Measurements from ENCODE around the gene SUPT4H1.

Gene SUPT4H1

DNA sequence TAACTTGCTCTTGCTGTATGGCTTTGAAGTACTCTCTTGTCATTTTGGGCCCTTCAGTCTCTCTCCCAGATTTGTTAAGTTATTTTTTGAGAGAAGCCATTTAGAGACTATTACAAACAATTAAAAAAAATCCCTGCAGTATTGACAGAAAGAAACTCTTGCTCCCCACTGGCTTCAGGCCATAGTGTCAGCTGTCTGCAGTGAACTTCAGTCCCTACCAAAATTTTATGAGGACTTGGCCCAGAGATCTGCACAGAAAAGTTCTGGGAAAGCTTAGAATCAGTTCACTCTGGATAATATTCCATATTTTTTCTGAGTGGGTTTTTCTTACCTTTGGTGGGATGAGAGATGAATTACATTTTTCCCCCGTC, 30.9 kb upstream of the SUPT4H1 start:
- no peak overlapping the region for H3K27ac ChIP-seq
- H3K9ac ChIP-seq (ENCODE audit: insufficient read length): no peak overlapping the region
- TF ChIP-seq POLR2AphosphoS5 (IDR thresholded peaks at IDR 0.05; ENCODE audit: borderline replicate concordance, low read depth, low read length): no peak
- no peak for TF ChIP-seq EZH2 (IDR thresholded peaks at IDR 0.05)
- TF ChIP-seq FOXP2 (optimal IDR thresholded peaks at IDR 0.05; ENCODE audit: control extremely low read depth, extremely low read length, insufficient read depth): no peak
- H3K9me3 ChIP-seq (ENCODE audit: low read depth, low read length): no peaks in the 10 kb centered on the region
- no peak for DNase-seq (ENCODE audit: low read depth, low spot score)
- no peak overlapping the region for H3K4me3 ChIP-seq
- no peaks in the 10 kb centered on the region for H3K36me3 ChIP-seq (ENCODE audit: insufficient read depth, low read length)

DNA sequence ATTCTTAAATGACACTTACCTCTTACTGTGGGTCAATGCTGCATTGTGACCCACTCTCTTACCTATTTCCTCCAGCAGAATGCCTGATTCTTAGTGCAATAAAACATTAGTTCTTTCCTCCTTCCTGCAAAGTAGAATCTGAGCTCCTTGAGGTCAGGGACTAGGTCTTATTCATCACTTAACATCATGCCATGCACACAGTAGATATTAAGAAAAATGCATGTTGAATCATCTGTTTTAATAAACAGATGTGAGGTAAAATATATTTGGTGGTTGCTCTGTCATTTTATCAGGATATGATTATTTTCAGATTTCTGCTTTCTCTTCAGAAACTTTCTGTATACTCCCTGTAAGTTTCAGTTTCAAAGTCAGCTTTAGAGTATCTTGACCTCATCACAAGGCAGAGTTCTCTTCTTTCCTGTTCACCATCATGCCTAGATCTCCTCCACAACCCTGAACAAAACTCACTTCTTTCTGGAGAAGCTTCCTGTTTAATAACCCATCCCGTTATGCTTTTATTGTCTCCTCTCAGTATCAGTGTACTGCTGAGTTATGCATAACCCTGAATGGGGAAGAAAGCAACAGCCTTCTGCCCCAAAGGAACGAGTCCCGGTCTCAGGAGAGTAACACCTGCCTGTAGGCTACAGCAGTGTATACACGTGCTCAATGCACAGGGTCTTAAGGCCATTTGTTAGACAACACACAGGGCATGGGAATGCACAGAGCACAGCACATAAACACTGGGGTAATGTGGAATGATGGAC, 30.3 kb upstream of the SUPT4H1 start:
- TF ChIP-seq EZH2 (IDR thresholded peaks at IDR 0.05): no peak
- TF ChIP-seq FOXP2 (optimal IDR thresholded peaks at IDR 0.05; ENCODE audit: control extremely low read depth, extremely low read length, insufficient read depth): no peak
- no peak for TF ChIP-seq POLR2AphosphoS5 (IDR thresholded peaks at IDR 0.05; ENCODE audit: borderline replicate concordance, low read depth, low read length)
- no peak overlapping the region for H3K9ac ChIP-seq (ENCODE audit: insufficient read length)
- no peak overlapping the region for H3K4me3 ChIP-seq
- DNase-seq (ENCODE audit: low read depth, low spot score): no peak
- H3K27ac ChIP-seq: no peak overlapping the region
- no peaks in the 10 kb centered on the region for H3K36me3 ChIP-seq (ENCODE audit: insufficient read depth, low read length)
- no peaks in the 10 kb centered on the region for H3K9me3 ChIP-seq (ENCODE audit: low read depth, low read length)

DNA sequence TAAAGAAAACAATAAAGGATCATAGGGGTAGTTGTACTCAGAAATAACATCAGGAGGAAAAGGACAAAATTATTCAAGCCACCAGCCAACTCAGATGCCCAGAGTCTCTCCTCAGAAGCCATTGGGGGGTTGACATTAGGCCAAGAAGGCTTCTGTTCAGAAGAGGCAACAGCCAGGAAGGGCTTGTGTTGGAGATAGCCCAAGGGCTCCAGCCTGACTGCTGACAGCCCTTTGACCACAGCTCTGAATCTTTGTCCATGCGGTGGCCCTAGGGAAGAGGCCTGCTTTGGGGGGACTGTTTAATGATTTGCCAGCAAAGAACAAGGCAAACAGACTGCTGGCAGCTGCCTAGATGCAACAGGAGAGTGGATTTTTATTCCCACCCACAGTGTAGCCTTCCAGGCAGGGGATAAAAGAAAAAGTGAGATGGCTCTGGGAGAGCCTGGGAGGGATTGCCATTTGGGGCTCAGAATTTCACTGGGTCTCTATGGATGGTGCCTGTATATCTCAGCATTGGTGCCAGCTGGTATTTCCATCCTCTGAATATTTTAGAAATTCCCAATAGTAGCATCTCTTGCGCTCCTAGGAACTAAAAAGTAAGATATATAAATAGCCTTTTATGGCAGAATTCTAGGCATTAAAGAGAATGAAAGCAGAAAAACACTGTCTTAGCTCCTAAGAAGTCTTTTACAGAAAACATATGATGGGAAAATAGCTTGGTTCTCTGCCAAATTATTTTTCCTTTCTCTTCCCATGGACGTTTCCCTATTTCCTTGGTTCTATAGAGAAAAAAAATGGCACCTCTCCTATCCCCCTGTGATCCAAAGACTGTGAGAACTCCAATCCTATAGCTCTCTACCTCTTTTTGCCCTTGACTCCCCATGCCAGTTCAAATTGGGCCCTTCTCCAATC, 29.4 kb upstream of the SUPT4H1 start:
- Histone ChIP-seq H3K27ac (no peak overlapping the region), H3K9me3 (ENCODE audit: low read depth, low read length) (no peaks in the 10 kb centered on the region)
- DNase-seq (ENCODE audit: low read depth, low spot score): no peak

DNA sequence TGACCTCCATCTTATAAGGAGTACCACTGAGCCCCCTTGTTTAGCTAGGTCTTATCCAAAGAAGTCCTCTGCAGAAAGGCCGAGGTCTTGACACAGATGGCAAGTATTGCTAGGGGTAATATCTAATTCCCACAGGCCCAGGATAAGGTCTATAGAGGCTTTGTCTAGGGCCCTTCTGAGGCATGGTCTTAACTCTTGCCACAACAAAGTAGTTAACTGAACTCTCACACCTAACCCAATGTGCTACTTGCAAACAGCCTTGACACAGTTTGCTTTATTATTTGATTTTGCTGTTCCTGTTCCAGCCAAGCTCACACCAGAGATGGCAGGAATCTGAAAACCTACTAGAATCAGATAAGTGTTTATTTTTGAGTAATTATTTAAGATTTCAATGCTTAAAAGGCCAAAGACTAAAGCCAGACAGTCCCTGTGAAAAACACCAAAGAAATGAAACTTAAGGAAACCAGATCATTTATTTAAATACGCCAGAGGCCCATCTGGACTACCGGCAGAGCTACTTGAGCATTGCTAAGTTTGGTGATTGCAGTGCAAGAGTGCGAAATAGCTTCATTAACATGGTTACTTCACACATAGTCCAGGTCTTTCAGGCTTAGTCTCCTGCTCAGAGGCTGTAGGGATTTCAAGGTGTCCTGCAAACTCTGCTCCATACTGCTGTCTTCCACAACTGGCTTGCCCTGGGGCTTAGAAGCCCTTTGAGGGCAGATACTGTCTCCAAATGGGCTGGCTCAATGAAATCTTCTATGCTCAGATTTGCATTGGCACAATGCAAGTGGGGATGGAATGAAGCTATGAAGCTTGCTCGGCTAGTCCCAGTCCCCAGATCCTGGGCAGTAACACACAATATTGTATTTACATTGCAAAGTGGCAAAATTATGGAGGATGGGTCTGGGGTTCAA, 28.5 kb upstream of the SUPT4H1 start:
- H3K36me3 ChIP-seq (ENCODE audit: insufficient read depth, low read length): no peaks in the 10 kb centered on the region
- no peak overlapping the region for H3K27ac ChIP-seq
- no peaks in the 10 kb centered on the region for H3K9me3 ChIP-seq (ENCODE audit: low read depth, low read length)
- TF ChIP-seq EZH2 (IDR thresholded peaks at IDR 0.05) (no peak), POLR2AphosphoS5 (IDR thresholded peaks at IDR 0.05; ENCODE audit: borderline replicate concordance, low read depth, low read length) (no peak), FOXP2 (optimal IDR thresholded peaks at IDR 0.05; ENCODE audit: control extremely low read depth, extremely low read length, insufficient read depth) (no peak)
- no peak overlapping the region for H3K9ac ChIP-seq (ENCODE audit: insufficient read length)
- no peak for DNase-seq (ENCODE audit: low read depth, low spot score)
- no peak overlapping the region for H3K4me3 ChIP-seq

More for the DNA sequence above, 29.4 kb upstream of the SUPT4H1 start:
- TF ChIP-seq EZH2 (IDR thresholded peaks at IDR 0.05): no peak
- TF ChIP-seq FOXP2 (optimal IDR thresholded peaks at IDR 0.05; ENCODE audit: control extremely low read depth, extremely low read length, insufficient read depth): no peak
- TF ChIP-seq POLR2AphosphoS5 (IDR thresholded peaks at IDR 0.05; ENCODE audit: borderline replicate concordance, low read depth, low read length): no peak
- H3K36me3 ChIP-seq (ENCODE audit: insufficient read depth, low read length): no peaks in the 10 kb centered on the region
- no peak overlapping the region for H3K4me3 ChIP-seq
- no peak overlapping the region for H3K9ac ChIP-seq (ENCODE audit: insufficient read length)

DNA sequence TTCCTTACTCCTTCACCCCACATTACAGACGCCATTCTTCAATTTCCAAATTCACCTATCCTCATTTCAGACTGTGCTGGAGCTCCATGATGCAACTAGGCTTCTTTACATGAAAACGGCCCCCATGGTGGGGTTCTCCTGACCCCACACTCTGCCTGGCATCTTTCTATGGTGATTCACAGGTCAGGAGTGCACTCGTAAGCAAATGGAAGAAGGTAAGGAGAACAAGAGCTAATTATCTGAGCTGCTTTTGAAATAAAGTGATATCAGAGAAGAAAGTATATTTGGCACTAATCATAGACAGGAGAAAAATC, 27.5 kb upstream of the SUPT4H1 start:
- Histone ChIP-seq H3K27ac (no peak overlapping the region), H3K36me3 (ENCODE audit: insufficient read depth, low read length) (no peaks in the 10 kb centered on the region), H3K4me3 (no peak overlapping the region), H3K9ac (ENCODE audit: insufficient read length) (no peak overlapping the region), H3K9me3 (ENCODE audit: low read depth, low read length) (no peaks in the 10 kb centered on the region)
- DNase-seq (ENCODE audit: low read depth, low spot score): no peak
- no peak for TF ChIP-seq EZH2 (IDR thresholded peaks at IDR 0.05)
- no peak for TF ChIP-seq POLR2AphosphoS5 (IDR thresholded peaks at IDR 0.05; ENCODE audit: borderline replicate concordance, low read depth, low read length)
- TF ChIP-seq FOXP2 (optimal IDR thresholded peaks at IDR 0.05; ENCODE audit: control extremely low read depth, extremely low read length, insufficient read depth): no peak

DNA sequence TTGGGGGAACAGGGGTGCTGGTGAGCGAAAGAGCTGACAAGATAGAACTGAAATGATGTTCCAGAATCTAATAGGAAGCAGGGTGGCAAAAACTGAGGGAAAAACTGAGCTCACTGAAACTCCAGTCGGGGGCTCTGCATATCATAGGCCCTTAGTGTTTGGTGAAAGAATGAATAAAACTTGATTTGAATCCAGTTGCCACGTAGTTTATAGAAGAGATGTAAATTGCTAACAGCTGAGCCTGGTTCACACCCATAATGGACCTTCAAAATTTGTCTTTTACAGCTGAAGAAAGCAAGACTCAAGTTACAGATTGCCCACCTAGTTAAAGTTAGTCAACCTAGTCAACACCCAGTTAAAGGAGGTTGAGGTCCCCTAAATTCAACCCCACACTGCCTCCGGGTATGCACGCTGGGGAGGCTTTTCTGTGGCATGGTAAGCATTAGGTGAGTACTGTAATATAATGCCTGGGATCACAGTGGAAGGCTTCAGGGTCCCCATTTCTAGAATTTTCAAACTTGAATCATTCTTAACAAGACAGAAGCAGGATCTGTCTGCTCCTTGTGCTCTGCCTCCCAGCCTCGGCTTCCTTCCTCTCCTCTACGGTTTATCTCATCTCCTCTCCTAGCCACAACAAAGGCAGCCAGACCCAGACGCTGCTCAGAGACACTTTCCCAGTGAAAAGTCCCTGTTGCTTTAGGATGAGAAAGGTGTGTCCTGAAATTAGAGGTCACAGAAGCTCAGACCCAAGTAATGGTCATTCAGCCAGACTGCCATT, 26.9 kb upstream of the SUPT4H1 start:
- no peak for TF ChIP-seq EZH2 (IDR thresholded peaks at IDR 0.05)
- no peak for TF ChIP-seq FOXP2 (optimal IDR thresholded peaks at IDR 0.05; ENCODE audit: control extremely low read depth, extremely low read length, insufficient read depth)
- no peak for TF ChIP-seq POLR2AphosphoS5 (IDR thresholded peaks at IDR 0.05; ENCODE audit: borderline replicate concordance, low read depth, low read length)
- Histone ChIP-seq H3K36me3 (ENCODE audit: insufficient read depth, low read length) (no peaks in the 10 kb centered on the region), H3K27ac (no peak overlapping the region), H3K9me3 (ENCODE audit: low read depth, low read length) (no peaks in the 10 kb centered on the region), H3K4me3 (no peak overlapping the region), H3K9ac (ENCODE audit: insufficient read length) (no peak overlapping the region)
- DNase-seq (ENCODE audit: low read depth, low spot score): no peak

DNA sequence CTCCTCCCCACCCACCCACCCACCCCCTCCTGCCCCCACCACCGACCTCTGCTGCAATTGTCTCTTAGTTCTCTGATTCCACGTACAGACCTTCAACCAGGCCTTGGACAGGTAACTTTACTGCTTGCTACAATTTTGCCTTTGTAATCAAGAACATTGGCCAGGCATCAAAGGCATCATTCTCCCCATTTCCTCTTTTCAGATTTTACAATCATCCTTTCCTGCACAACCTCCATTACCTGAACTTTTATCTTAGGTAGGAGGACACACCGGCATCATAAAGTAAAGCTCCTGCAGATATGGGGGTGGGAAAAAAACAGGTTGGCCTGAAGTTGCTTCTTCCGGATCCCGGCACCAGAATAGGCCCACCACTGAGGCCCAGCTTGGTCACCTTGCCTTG, 25.7 kb upstream of the SUPT4H1 start:
- H3K9ac ChIP-seq (ENCODE audit: insufficient read length): no peak overlapping the region
- TF ChIP-seq EZH2 (IDR thresholded peaks at IDR 0.05): no peak
- no peak for TF ChIP-seq FOXP2 (optimal IDR thresholded peaks at IDR 0.05; ENCODE audit: control extremely low read depth, extremely low read length, insufficient read depth)
- no peak for TF ChIP-seq POLR2AphosphoS5 (IDR thresholded peaks at IDR 0.05; ENCODE audit: borderline replicate concordance, low read depth, low read length)
- no peak overlapping the region for H3K27ac ChIP-seq
- no peaks in the 10 kb centered on the region for H3K36me3 ChIP-seq (ENCODE audit: insufficient read depth, low read length)
- no peak overlapping the region for H3K4me3 ChIP-seq
- DNase-seq (ENCODE audit: low read depth, low spot score): no peak
- H3K9me3 ChIP-seq (ENCODE audit: low read depth, low read length): no peaks in the 10 kb centered on the region
